ENCODE results near the gene EPHA7. TPM values are rescaled to one million over a fixed set of nuclear protein-coding genes. Genes with fewer than 3 reads are reported as not detected.

Gene EPHA7
- total RNA-seq, 1 experiment from 2014 or later: 10.7 TPM

DNA sequence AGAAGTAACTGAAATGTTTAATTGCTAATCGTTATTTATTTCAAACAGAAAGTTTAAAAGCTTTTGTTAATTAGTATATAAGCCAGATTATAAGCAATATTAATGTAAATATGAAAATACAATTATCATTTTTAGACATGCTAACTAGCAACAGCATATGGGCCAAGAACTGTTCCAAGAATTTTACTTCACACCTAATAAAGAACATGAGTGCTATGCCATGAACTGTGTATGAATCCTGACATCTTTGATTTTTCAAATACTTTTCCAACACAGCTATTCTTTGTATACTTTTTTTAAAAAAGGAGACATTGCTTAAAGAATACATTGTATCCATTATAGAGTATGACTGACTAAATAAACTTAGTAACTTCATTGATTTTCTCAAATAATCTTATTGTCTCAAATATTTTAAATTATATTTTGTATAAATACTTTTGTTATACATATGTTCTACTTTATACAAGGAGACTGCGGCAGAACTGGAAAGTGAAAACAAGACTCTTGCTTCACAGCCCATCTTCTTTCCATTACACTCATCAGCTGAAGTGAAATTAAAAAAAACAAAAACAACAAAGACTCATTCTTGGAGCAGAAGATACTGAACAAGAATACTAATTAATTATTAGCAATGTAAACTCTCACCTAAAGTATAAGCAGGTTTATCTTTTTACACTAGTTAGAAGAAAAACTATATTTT is 89.9 kb downstream of the EPHA7 start:
- CTCF ChIA-PET: no interaction called here
- no peak for DNase-seq (ENCODE audit: low spot score)
- no TSS peak for BruUV-seq (replicated peaks)
- TF ChIP-seq, protein P1, sequence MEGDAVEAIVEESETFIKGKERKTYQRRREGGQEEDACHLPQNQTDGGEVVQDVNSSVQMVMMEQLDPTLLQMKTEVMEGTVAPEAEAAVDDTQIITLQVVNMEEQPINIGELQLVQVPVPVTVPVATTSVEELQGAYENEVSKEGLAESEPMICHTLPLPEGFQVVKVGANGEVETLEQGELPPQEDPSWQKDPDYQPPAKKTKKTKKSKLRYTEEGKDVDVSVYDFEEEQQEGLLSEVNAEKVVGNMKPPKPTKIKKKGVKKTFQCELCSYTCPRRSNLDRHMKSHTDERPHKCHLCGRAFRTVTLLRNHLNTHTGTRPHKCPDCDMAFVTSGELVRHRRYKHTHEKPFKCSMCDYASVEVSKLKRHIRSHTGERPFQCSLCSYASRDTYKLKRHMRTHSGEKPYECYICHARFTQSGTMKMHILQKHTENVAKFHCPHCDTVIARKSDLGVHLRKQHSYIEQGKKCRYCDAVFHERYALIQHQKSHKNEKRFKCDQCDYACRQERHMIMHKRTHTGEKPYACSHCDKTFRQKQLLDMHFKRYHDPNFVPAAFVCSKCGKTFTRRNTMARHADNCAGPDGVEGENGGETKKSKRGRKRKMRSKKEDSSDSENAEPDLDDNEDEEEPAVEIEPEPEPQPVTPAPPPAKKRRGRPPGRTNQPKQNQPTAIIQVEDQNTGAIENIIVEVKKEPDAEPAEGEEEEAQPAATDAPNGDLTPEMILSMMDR (conservative IDR thresholded peaks at IDR 0.05; ENCODE audit: low read depth, low read length): no peak
- no peak for TF ChIP-seq EZH2 (IDR thresholded peaks at IDR 0.05; ENCODE audit: borderline replicate concordance, low read depth, low read length, poor library complexity, severe bottlenecking)
- intact Hi-C loops (cut with micrococcal nuclease; ENCODE audit: unreplicated experiment): no loop called here
- Histone ChIP-seq H3K27me3 (replicated peaks; ENCODE audit: insufficient read depth, low read depth, low read length, poor library complexity) (no peaks in the 10 kb centered on the region), H3K27ac (ENCODE audit: low read depth, low read length, poor library complexity, severe bottlenecking) (no peak overlapping the region), H3K4me3 (ENCODE audit: low read depth, low read length, poor library complexity, severe bottlenecking) (no peak overlapping the region), H3K9me3 (ENCODE audit: low read depth, low read length, poor library complexity, severe bottlenecking) (peaks cover 3% of the 10 kb centered on the region), H3K4me1 (ENCODE audit: insufficient read depth, low read length, poor library complexity, severe bottlenecking) (no peaks in the 10 kb centered on the region), H3K36me3 (ENCODE audit: insufficient read depth, low read length, poor library complexity, severe bottlenecking) (no peaks in the 10 kb centered on the region)
- POLR2A ChIA-PET (ENCODE audit: low non-redundant PET): no interaction called here

DNA sequence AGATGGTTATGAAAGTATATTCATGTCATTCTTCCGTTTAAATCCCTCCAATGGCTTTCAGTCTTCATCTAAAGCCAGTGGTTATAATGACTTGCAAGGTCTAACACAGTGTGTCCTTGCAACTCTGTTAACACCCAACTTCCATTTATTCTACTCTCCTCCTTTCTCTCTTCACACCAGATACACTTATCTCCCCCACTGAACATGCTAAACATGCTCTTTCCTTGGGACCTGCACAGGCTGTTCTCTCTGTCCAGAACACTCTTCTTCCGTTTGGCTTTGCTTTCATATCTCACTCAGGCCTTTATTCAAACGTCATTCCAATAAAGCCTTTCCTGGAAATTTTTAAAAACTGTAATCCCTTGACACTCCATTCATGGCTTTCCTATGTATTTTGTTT is 91.5 kb downstream of the EPHA7 start:
- H3K27ac ChIP-seq (ENCODE audit: low read depth, low read length, poor library complexity, severe bottlenecking): no peak overlapping the region
- H3K4me1 ChIP-seq (ENCODE audit: insufficient read depth, low read length, poor library complexity, severe bottlenecking): no peaks in the 10 kb centered on the region
- H3K36me3 ChIP-seq (ENCODE audit: insufficient read depth, low read length, poor library complexity, severe bottlenecking): no peaks in the 10 kb centered on the region
- POLR2A ChIA-PET (ENCODE audit: low non-redundant PET): no interaction called here
- CTCF ChIA-PET: no interaction called here
- no peaks in the 10 kb centered on the region for H3K27me3 ChIP-seq (replicated peaks; ENCODE audit: insufficient read depth, low read depth, low read length, poor library complexity)
- BruUV-seq (replicated peaks): no TSS peak
- H3K9me3 ChIP-seq (ENCODE audit: low read depth, low read length, poor library complexity, severe bottlenecking): no peaks in the 10 kb centered on the region
- H3K4me3 ChIP-seq (ENCODE audit: low read depth, low read length, poor library complexity, severe bottlenecking): no peak overlapping the region
- TF ChIP-seq, protein P1 (conservative IDR thresholded peaks at IDR 0.05; ENCODE audit: low read depth, low read length): no peak
- no peak for TF ChIP-seq EZH2 (IDR thresholded peaks at IDR 0.05; ENCODE audit: borderline replicate concordance, low read depth, low read length, poor library complexity, severe bottlenecking)
- no peak for DNase-seq (ENCODE audit: low spot score)
- intact Hi-C loops (cut with micrococcal nuclease; ENCODE audit: unreplicated experiment): no loop called here

DNA sequence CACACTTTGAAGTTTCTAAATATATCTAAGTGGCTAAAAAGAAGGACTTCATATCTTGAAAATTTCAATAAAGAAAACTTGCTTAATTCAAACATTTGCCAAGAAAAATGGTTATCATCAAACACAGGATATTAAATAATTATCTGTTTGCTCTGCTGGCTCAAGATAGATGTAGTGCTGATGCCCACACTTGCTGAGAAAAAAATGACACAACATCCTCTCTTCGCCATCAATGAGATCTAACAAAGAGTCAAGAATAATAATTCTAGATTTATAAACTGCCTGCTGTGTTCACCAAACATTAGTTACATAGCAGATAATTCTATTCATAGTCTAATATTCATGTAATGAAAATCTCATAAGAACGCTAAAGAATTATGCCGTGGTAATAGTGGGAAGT is 93.6 kb downstream of the EPHA7 start:
- ChIA-PET POLR2A (ENCODE audit: low non-redundant PET) (no interaction called here), CTCF (no interaction called here)
- Histone ChIP-seq H3K27me3 (replicated peaks; ENCODE audit: insufficient read depth, low read depth, low read length, poor library complexity) (no peaks in the 10 kb centered on the region), H3K9me3 (ENCODE audit: low read depth, low read length, poor library complexity, severe bottlenecking) (no peaks in the 10 kb centered on the region), H3K4me3 (ENCODE audit: low read depth, low read length, poor library complexity, severe bottlenecking) (no peak overlapping the region), H3K27ac (ENCODE audit: low read depth, low read length, poor library complexity, severe bottlenecking) (no peak overlapping the region), H3K4me1 (ENCODE audit: insufficient read depth, low read length, poor library complexity, severe bottlenecking) (no peaks in the 10 kb centered on the region), H3K36me3 (ENCODE audit: insufficient read depth, low read length, poor library complexity, severe bottlenecking) (no peaks in the 10 kb centered on the region)
- TF ChIP-seq EZH2 (IDR thresholded peaks at IDR 0.05; ENCODE audit: borderline replicate concordance, low read depth, low read length, poor library complexity, severe bottlenecking): no peak
- TF ChIP-seq, protein P1 (conservative IDR thresholded peaks at IDR 0.05; ENCODE audit: low read depth, low read length): no peak
- BruUV-seq (replicated peaks): no TSS peak
- no peak for DNase-seq (ENCODE audit: low spot score)
- intact Hi-C loops (cut with micrococcal nuclease; ENCODE audit: unreplicated experiment): no loop called here

Measured in A673 (cell line).